Activated naive CD4-positive, alpha-beta T cell (primary cell): Measurements from ENCODE around the gene REC114.
"Not testable (repeated sequence)": the region's sequence is repeated elsewhere in the genome, so short reads cannot be mapped to it uniquely, and the experiment has no call there.

ENCODE experiments used
- DNase-seq, 4 experiments: peaks; one replicate each; lab custom pipeline; 2025; lab: John Stamatoyannopoulos, UW

The REC114 gene

GRCh38 chr15:73527598-73527997 lies 84.6 kb downstream of the REC114 start:
- no peak for DNase-seq

DNA sequence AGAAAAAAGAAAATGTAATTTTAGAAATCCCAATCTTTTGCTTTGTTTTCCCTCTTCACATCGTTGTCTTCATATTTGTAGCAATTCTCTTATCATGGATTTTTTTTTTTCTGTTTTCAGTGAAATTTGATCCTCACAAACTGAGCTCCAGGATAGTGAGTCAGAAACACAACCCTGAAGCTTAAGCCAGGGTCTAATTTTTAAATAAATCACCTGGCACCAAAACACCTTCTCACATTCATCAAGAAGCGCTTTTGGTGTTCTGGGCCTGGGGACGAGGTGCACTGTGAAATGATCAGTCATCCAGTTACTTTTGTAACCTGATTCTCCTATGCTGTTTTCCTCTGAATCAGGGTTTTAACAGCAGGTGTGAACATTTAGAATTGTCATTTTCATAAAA lies 87.7 kb downstream of the REC114 start:
- DNase-seq, result no peak

DNA sequence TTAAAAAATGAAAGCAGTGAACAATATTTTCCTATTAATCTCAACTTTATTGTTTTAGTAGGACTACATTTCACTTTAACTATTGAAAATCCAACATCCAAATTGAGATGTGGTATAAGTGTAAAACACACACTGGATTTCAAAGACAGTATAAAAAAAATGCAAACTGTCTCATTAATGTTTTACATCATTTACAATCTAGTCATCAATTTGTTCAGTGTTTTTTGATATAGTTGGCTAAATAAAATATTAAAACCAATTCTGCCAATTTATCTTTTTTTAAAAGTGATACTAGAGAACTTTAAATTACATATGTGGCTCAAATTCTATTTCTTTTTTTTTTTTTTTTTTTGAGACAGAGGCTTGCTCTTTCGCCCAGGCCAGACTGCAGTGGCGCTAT lies 95.2 kb downstream of the REC114 start:
- DNase-seq, result no peak

- DNase-seq, result no peak
These were observed 95.7 kb downstream of the REC114 start for GRCh38 chr15:73538563-73539211.

- DNase-seq, result no peak
These were observed 96.5 kb downstream of the REC114 start for GRCh38 chr15:73539212-73540128.

DNA sequence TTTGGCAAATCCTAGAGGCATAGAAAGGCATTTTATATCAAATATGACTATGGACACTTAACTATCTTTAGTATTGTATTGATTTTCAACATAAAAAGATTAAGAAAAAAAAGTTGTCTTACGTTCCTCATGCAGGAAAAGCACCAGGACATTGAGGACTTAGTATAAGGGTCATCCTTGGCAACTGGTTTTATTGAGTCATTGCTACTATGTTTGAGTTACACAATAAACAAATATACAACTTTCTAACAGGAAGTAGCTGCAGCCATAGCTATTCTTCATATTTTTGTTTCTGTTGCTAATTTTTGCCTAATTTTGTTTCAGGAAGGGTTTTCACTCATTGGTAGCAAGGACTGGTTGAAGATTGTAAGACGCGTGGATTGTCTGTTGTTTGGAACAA lies 97.2 kb downstream of the REC114 start:
- DNase-seq, result no peak

DNA sequence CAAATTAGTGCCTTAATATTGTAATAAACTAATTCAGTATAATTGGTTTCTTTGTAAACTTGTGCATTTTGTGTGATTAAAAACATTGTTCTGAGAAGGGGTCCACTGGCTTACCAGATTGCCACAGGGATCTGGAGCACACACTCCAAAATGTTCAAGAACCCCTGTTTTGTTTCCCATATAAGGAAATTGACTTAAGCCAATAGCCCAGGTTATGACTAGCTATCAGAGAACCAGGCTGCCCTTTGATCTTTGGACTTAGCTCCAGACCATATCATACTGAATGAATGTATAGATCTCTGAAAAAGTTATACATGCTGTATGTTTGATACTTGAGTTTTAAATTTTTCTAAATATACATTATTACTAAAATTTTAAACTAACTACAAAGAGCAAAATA lies 98.5 kb downstream of the REC114 start:
- DNase-seq, result no peak

DNA sequence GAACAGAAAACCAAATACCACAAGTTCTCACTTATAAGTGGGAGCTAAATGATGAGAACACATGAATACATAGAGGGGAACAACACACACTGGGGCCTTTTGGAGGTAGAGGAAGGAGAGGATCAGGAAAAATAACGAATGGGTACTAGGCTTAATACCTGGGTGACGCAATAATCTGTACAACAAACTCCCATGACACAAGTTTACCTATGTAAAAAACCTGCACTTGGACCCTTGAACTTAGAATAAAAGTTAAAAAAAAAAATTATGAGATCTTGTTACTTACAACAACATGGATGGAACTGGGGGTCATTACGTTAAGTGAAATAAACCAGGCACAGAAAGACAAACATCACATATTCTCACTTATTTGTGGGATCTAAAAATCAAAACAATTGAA lies 106.0 kb downstream of the REC114 start:
- not testable (repeated sequence) for DNase-seq

GRCh38 chr15:73550190-73550589 lies 107.2 kb downstream of the REC114 start:
- DNase-seq, result no peak

DNA sequence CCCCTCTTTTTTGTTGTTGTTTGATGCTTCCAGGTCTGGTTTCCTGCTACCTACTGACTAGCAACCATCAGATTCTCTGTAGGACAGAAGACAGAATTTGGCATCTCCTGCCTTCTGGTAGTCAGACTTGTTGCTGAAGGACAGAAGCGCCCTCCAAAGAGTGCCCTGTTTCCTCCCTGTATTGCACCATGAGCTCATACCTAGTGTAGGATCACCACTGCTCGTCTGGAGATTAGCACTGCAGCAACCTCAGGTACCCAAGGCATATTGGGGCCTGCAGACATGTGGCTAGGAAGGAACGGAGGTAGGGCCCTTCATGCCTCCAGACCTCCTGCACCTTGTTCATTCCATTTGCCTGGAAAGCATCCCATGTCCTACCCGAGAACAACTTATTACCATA lies 112.1 kb downstream of the REC114 start:
- DNase-seq, result no peak

- no peak for DNase-seq
These were observed 115.6 kb downstream of the REC114 start for GRCh38 chr15:73558529-73558928.

- no peak for DNase-seq
These were observed 117.6 kb downstream of the REC114 start for GRCh38 chr15:73560501-73561117.

GRCh38 chr15:73564255-73564654 lies 121.3 kb downstream of the REC114 start:
- no peak for DNase-seq

DNA sequence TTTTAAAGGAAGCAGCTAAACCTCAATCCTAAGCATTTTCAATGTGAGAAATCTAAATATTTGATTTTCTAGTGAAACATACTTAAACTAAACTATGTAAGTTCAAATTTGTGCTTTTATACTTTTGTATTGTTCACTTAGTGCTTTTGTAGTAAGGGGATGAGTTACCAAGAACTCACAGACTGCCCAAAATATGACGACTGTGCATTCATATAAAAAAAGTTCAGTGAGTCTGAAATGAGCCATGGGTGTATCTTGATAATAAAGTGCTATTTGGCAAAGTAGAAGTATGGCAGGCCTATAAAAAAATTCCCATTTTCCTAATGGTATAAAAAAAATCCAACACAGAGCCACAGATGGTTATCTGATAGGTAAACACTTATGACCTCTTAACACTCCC lies 124.1 kb downstream of the REC114 start:
- DNase-seq, result no peak

DNA sequence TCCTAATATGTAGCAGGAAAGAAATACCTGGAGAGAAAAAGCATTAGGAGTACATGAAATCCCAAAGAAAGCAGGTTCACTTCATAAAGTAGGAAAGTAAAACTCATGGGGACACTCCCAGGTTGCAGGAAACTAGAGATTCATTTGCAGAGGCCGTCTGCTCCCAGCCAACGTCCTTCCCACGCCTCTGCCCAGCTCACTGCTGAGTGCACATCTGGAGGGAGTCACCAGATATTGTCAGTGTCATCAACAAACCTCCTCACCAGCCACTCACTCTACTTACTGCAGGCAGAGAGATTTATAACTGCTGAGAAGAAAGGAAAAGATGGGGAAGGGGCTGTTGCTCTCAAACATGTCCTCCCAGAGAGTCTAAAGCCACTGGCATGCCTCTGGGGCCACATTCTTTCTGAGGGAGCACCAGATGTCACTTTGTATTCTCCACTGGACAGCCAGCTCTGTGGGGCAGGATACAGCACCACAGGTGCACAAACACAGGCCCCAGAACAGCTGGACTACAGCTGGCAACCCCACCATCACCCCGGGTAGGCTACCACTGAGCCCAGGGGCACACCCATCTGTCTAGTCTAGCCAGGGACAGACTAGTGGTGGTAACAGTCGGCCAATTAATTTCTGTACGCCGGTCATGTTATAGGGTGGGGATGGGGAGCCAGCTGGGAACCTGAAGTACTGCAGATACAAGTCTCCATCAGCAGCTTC lies 125.8 kb downstream of the REC114 start:
- no peak for DNase-seq

GRCh38 chr15:73569361-73569760 lies 126.4 kb downstream of the REC114 start:
- DNase-seq, result no peak

DNA sequence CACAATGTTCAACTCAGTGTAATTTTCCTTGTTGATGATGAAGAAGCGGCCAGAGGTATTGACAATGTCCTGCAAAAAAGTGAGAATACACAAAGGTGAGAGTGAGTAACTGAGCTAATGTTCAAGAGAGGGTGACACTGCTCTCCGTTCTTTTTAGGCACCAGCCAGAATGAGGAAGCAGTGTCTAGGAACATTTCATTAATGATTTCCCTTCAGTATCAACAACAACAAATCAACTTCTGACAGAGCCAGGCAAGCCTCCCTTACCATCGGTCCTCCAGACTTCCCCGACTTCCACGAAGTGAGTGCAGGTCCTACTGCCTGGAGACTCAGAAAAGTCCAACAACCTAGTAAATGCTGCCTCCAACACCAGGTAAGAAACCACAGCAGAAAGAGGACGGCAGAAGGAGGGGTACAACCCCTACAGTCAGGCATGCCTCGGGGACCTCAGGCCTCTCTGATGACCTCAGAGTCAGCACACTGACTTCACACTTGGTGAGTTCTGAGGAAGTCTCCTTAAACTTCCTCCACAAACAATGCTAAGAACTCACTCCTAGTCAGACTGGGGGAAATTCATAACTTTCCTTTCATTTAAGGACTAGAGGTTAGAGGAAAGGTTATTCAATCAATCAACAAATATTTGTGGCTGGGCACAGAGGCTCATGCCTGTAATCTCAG lies 127.5 kb downstream of the REC114 start:
- no peak for DNase-seq

GRCh38 chr15:73571346-73571745 lies 128.4 kb downstream of the REC114 start:
- DNase-seq, result no peak

DNA sequence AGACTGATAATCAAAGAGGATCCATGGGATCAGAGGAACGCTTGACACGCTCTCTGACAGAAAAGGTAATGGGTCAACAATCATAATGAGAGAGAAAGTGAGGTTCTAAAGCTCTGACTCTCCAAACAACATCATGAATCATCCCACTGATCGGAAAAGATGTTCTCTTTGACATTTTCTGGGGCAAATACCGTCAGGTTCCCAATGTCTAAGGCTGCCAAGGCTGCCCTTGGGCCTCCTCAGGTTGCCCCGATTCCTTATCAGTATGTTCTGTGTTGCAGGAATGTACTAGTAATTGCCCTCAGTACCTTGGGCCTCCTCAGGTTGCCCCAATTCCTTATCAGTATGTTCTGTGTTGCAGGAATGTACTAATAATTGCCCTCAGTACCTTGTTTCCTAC lies 129.3 kb downstream of the REC114 start:
- no peak for DNase-seq

- DNase-seq, result no peak
These were observed 130.1 kb downstream of the REC114 start for GRCh38 chr15:73573037-73573436.

DNA sequence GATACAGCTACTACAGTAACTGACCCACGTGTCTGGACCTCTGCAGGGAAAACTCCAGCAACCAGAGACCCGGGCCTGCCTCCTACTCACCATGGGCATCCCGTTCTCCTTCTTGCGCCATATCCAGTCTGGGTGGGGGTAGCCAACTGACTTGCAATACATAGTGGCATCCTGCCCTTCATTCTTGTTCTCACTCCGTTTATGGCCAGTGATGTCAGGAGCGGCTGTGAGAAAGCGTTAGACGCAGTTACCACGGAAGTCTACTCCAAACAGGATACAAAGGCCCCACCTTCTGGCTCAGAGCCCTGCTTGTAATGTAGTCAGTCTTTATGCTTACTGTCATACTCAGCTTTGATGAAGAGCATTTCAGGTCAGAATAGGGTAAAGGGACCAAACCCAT lies 130.6 kb downstream of the REC114 start:
- no peak for DNase-seq
